ENCODE data around the gene ANGEL1. TPM values are rescaled to one million over a fixed set of nuclear protein-coding genes. Genes with fewer than 3 reads are reported as not detected.

ANGEL1 gene
- total and polyA plus RNA-seq, 2 of the 13 experiments (the other 11 are each of a cell fraction or from before 2014, with no cell fraction given) = 14.3 to 20.1 TPM

- WGBS (ENCODE audit: low lambda C conversion rate) = 100% methylated on average over 1 of the region's 2 CpGs
- H3K4me1 ChIP-seq (ENCODE audit: insufficient read depth, low read length) = no peaks in the 10 kb centered on the region
- ChIA-PET POLR2A (no interaction called here), CTCF (ENCODE audit: low intra/inter-chr PET ratio, low total read pairs) (no interaction called here)
- TF ChIP-seq ZNF143 (CRISPR knock-in tag; IDR thresholded peaks at IDR 0.05) = no peak
- TF ChIP-seq SALL2 (CRISPR knock-in tag; IDR thresholded peaks at IDR 0.05) = no peak
- TF ChIP-seq TEAD2 (CRISPR knock-in tag; IDR thresholded peaks at IDR 0.05) = no peak
- TF ChIP-seq, protein P1, sequence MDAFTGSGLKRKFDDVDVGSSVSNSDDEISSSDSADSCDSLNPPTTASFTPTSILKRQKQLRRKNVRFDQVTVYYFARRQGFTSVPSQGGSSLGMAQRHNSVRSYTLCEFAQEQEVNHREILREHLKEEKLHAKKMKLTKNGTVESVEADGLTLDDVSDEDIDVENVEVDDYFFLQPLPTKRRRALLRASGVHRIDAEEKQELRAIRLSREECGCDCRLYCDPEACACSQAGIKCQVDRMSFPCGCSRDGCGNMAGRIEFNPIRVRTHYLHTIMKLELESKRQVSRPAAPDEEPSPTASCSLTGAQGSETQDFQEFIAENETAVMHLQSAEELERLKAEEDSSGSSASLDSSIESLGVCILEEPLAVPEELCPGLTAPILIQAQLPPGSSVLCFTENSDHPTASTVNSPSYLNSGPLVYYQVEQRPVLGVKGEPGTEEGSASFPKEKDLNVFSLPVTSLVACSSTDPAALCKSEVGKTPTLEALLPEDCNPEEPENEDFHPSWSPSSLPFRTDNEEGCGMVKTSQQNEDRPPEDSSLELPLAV (CRISPR knock-in tag; conservative IDR thresholded peaks at IDR 0.05; ENCODE audit: low read depth) = no peak
- TF ChIP-seq EEA1 (CRISPR knock-in tag; IDR thresholded peaks at IDR 0.05; ENCODE audit: borderline replicate concordance) = no peak
- no peak for TF ChIP-seq MZF1 (CRISPR knock-in tag; IDR thresholded peaks at IDR 0.05; ENCODE audit: borderline replicate concordance)
- TF ChIP-seq HOXA9 (CRISPR knock-in tag; IDR thresholded peaks at IDR 0.05; ENCODE audit: borderline replicate concordance) = no peak
- H3K79me2 ChIP-seq (ENCODE audit: insufficient read depth, low read length) = no peaks in the 10 kb centered on the region
- DNase-seq (ENCODE audit: low spot score) (no peak), FAIRE-seq (no peak), ATAC-seq (no peak)
- no peaks in the 10 kb centered on the region for H3K27me3 ChIP-seq (ENCODE audit: control insufficient read depth in 1 of 2, insufficient read depth in 2 of 2, low read length in 2 of 2)
- no TSS peak for BruUV-seq (replicated peaks)
- H4K20me1 ChIP-seq (ENCODE audit: insufficient read depth, low read length) = peaks cover 4% of the 10 kb centered on the region; the same call in 1 of the 2 replicates
- intact Hi-C loops (cut with micrococcal nuclease; ENCODE audit: unreplicated experiment) (no loop called here), in situ Hi-C loops (cut with HindIII; ENCODE audit: extremely low pct_ligation_motif_present, low pct_unique_long_range_greater_than_20kb) (no loop called here)
- no peak overlapping the region for H2AFZ ChIP-seq (ENCODE audit: low read length)
- no peak overlapping the region for H3K27ac ChIP-seq (ENCODE audit: extremely low read length, insufficient read depth, low read length)
- H3K4me2 ChIP-seq (ENCODE audit: low read depth, low read length) = no peak overlapping the region
- H3K9ac ChIP-seq (ENCODE audit: insufficient read depth, low read depth, low read length) = no peak overlapping the region
- no peaks in the 10 kb centered on the region for H3K9me3 ChIP-seq (ENCODE audit: low read length)
- no peak overlapping the region for H3K4me3 ChIP-seq (replicated peaks in 1 of 3; ENCODE audit: insufficient read depth in 1 of 3, low read depth in 2 of 3, low read length in 3 of 3)
- peaks cover 16 to 50% of the 10 kb centered on the region in 2 experiments; a peak in 4 of 5 replicates for H3K36me3 ChIP-seq (replicated peaks in 1 of 2; ENCODE audit: control insufficient read depth in 1 of 2, insufficient read depth in 2 of 2, low read length in 2 of 2)
These were observed 26.1 kb downstream of the ANGEL1 start for GRCh38 chr14:76786601-76787000.

Measured in HepG2 (cell line).